Measurements from ENCODE around the gene RDX. TPM values are rescaled to one million over a fixed set of nuclear protein-coding genes. Genes with fewer than 3 reads are reported as not detected.

Gene RDX
- total and polyA plus RNA-seq, 2 of the 8 experiments (the other 6 are each of a cell fraction or from before 2014, with no cell fraction given), result 27.4 to 100 TPM

DNA sequence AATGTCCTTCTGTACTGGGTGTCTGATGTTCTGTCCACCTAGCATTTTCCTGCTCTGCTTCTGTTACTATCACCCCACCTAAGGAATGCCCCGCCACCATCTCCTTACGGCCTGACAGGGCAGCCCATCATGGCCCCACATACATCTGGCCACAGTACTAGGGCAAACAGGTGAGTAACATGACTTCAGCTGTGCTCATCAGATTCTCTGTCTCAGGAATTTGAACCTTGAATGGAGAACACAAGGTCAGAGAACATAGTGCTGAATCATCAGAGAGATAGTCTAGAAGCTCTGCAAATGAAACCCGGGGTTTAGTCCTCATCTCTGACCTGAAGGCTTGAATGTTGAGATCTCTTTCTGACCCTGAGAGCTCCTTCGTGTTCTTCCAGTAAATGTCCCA lies 170.8 kb downstream of the RDX start:
- Histone ChIP-seq H2BK12ac (ENCODE audit: low read depth, low read length) (no peak overlapping the region), H2AK5ac (ENCODE audit: low read depth, low read length) (no peak overlapping the region), H4K5ac (ENCODE audit: insufficient read length, low read depth, low read length) (no peak overlapping the region), H3K27me3 (replicated peaks in 1 of 4; ENCODE audit: control insufficient read depth in 3 of 4, extremely low read depth in 1 of 4, insufficient read depth in 3 of 4, low read length in 3 of 4) (no peaks in the 10 kb centered on the region), H2BK15ac (ENCODE audit: low read length) (no peak overlapping the region; the same call in 1 of the 2 replicates), H2AFZ (ENCODE audit: low read length) (no peak overlapping the region), H4K8ac (ENCODE audit: extremely low read depth, insufficient read depth, low read length) (no peak overlapping the region), H3K18ac (ENCODE audit: extremely low read depth, low read length) (no peak overlapping the region), H3K4ac (replicated peaks; ENCODE audit: insufficient read length, low read depth, low read length) (no peak overlapping the region), H3K14ac (ENCODE audit: insufficient read length) (no peak overlapping the region), H4K20me1 (replicated peaks in 1 of 2; ENCODE audit: control insufficient read depth in 1 of 2, insufficient read depth in 2 of 2, low read length in 2 of 2) (no peaks in the 10 kb centered on the region), H3K4me2 (ENCODE audit: insufficient read depth in 1 of 2, low read depth in 2 of 2, low read length in 2 of 2) (no peak overlapping the region), H3K79me2 (ENCODE audit: control insufficient read depth in 1 of 2, insufficient read depth in 2 of 2, low read length in 2 of 2) (peaks cover 0 to 2% of the 10 kb centered on the region in 2 experiments; a peak in 1 of 4 replicates), H3K56ac (replicated peaks; ENCODE audit: insufficient read length, low read depth, low read length) (no peak overlapping the region), H3K36me3 (ENCODE audit: control insufficient read depth in 2 of 4, insufficient read depth in 4 of 4, low read length in 3 of 4) (no peaks in the 10 kb centered on the region), H3K27ac (ENCODE audit: low read depth, low read length) (no peak overlapping the region), H3K79me1 (ENCODE audit: low read depth, low read length) (no peaks in the 10 kb centered on the region), H3K9ac (replicated peaks in 1 of 4; ENCODE audit: extremely low read depth in 1 of 4, low read depth in 3 of 4, low read length in 3 of 4) (no peak overlapping the region), H2BK20ac (ENCODE audit: low read length) (no peak overlapping the region), H3K4me3 (ENCODE audit: extremely low read depth in 1 of 4, insufficient read depth in 2 of 4, low read depth in 3 of 4, low read length in 4 of 4) (no peak overlapping the region), H4K91ac (replicated peaks; ENCODE audit: insufficient read length, low read length) (no peak overlapping the region), H3K23ac (ENCODE audit: insufficient read length) (no peak overlapping the region), H2BK5ac (ENCODE audit: low read depth, low read length) (no peak overlapping the region), H3K23me2 (ENCODE audit: low read depth, low read length) (no peaks in the 10 kb centered on the region), H3K9me3 (ENCODE audit: insufficient read depth in 2 of 2, low read depth in 1 of 2, low read length in 1 of 2) (no peaks in the 10 kb centered on the region), H2BK120ac (replicated peaks; ENCODE audit: low read depth, low read length) (no peak overlapping the region), H3K4me1 (replicated peaks in 1 of 4; ENCODE audit: control insufficient read depth in 3 of 4, insufficient read depth in 4 of 4, low read length in 3 of 4) (peaks cover 0 to 4% (median 2%) of the 10 kb centered on the region in 4 experiments; a peak in 2 of 7 replicates)
- 88% methylated on average over 4 of the region's 4 CpGs; no CpG with 5 or more reads in 1 of the 2 experiments for WGBS, 2 experiments (ENCODE audit: extremely low coverage in 1 of 2, insufficient coverage in 1 of 2, insufficient read length in 1 of 2, insufficient replicate concordance in 2 of 2, low coverage in 1 of 2, low lambda C conversion rate in 2 of 2, missing lambda C conversion rate in 1 of 2)
- ChIA-PET POLR2A (ENCODE audit: partially characterized antibody) (no interaction called here), CTCF (ENCODE audit: partially characterized antibody) (interaction anchor here (0.6 kb wide), 1 partner anchor 109 kb away, joined by 3 read pairs; no protein-coding TSS in a partner anchor)
- FAIRE-seq (no peak), DNase-seq (ENCODE audit: low read depth in 1 of 2, low spot score in 2 of 2) (no peak)
- TF ChIP-seq TBP (IDR thresholded peaks at IDR 0.05; ENCODE audit: low read depth, low read length) (no peak), CHD2 (IDR thresholded peaks at IDR 0.05; ENCODE audit: low read length) (no peak), RBBP5 (IDR thresholded peaks at IDR 0.05; ENCODE audit: borderline replicate concordance, low read depth, low read length) (no peak), BRCA1 (IDR thresholded peaks at IDR 0.05; ENCODE audit: low read depth, low read length) (no peak), TAF1 (IDR thresholded peaks at IDR 0.05; ENCODE audit: low read depth, low read length) (no peak), RFX5 (IDR thresholded peaks at IDR 0.05; ENCODE audit: borderline replicate concordance, low read depth, low read length) (no peak), BACH1 (IDR thresholded peaks at IDR 0.05; ENCODE audit: low read length) (no peak), HDAC2 (IDR thresholded peaks at IDR 0.05; ENCODE audit: borderline replicate concordance in 1 of 2, low read depth in 2 of 2, low read length in 2 of 2) (no peak), CREB1 (IDR thresholded peaks at IDR 0.05) (no peak)
- TF ChIP-seq, protein P1, sequence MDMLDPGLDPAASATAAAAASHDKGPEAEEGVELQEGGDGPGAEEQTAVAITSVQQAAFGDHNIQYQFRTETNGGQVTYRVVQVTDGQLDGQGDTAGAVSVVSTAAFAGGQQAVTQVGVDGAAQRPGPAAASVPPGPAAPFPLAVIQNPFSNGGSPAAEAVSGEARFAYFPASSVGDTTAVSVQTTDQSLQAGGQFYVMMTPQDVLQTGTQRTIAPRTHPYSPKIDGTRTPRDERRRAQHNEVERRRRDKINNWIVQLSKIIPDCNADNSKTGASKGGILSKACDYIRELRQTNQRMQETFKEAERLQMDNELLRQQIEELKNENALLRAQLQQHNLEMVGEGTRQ (IDR thresholded peaks at IDR 0.05; ENCODE audit: low read length), result no peak

Measured in H1 (cell line).